ENCODE results near the gene TIAM2.

The TIAM2 gene

GRCh38 chr6:155069543-155069942 lies 74.4 kb downstream of the TIAM2 start:
- TF ChIP-seq CTCF (IDR thresholded peaks at IDR 0.05; ENCODE audit: control extremely low read depth, extremely low read depth, low read depth, missing control alignments), result no peak
- ChIA-PET POLR2A (no interaction called here), CTCF (interaction anchor here (0.7 to 1.7 kb wide), 2 partner anchors 11 to 22 kb away, joined by 4 read pairs; no protein-coding TSS in a partner anchor)
- no peak for DNase-seq (ENCODE audit: extremely low spot score)

- POLR2A ChIA-PET, result no interaction called here
- DNase-seq (ENCODE audit: extremely low spot score), result no peak
- no peak for TF ChIP-seq CTCF (IDR thresholded peaks at IDR 0.05; ENCODE audit: control extremely low read depth, extremely low read depth, low read depth, missing control alignments)
- CTCF ChIA-PET, result no interaction called here
Measured at GRCh38 chr6:155075930-155076695, 81.0 kb downstream of the TIAM2 start.

DNA sequence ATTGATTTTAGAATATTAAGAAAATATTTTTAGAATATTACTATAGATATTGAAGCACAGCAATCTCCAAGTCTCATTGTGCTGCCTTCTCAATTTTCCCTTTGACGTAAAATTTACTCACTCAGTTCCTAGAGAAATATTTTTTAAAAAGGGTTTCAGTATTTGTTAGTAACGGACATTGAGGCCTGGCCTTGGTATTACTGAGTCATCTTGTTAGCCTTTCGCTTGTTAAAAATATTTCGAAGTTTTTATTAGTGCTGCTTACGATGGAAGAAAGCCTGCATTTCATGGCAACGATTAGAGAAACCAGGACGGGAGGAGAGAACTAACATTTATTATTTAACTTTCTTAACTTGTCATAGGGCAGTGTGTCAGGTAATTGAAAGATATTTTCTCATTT lies 82.2 kb downstream of the TIAM2 start:
- CTCF ChIA-PET, result interaction anchor here (1.0 kb wide), 1 partner anchor 17 kb away, joined by 3 read pairs; no protein-coding TSS in a partner anchor

GRCh38 chr6:155077784-155078183 lies 82.7 kb downstream of the TIAM2 start:
- POLR2A ChIA-PET, result interaction anchor here (0.7 kb wide), 1 partner anchor 106 kb away, joined by 3 read pairs; no protein-coding TSS in a partner anchor

More for the DNA sequence above, 82.2 kb downstream of the TIAM2 start:
- POLR2A ChIA-PET, result no interaction called here
- DNase-seq (ENCODE audit: extremely low spot score), result no peak
- no peak for TF ChIP-seq CTCF (IDR thresholded peaks at IDR 0.05; ENCODE audit: control extremely low read depth, extremely low read depth, low read depth, missing control alignments)

GRCh38 chr6:155078331-155078745 lies 83.2 kb downstream of the TIAM2 start:
- ChIA-PET CTCF (interaction anchor here (1.0 kb wide), 1 partner anchor 16 kb away, joined by 3 read pairs; no protein-coding TSS in a partner anchor), POLR2A (interaction anchor here (0.7 kb wide), 1 partner anchor 107 kb away, joined by 3 read pairs; no protein-coding TSS in a partner anchor)
- no peak for TF ChIP-seq CTCF (IDR thresholded peaks at IDR 0.05; ENCODE audit: control extremely low read depth, extremely low read depth, low read depth, missing control alignments)
- DNase-seq (ENCODE audit: extremely low spot score), result no peak

More at GRCh38 chr6:155077784-155078183, 82.7 kb downstream of the TIAM2 start:
- CTCF ChIA-PET, result interaction anchor here (1.0 kb wide), 1 partner anchor 16 kb away, joined by 3 read pairs; no protein-coding TSS in a partner anchor
- no peak for DNase-seq (ENCODE audit: extremely low spot score)
- TF ChIP-seq CTCF (IDR thresholded peaks at IDR 0.05; ENCODE audit: control extremely low read depth, extremely low read depth, low read depth, missing control alignments), result no peak

DNA sequence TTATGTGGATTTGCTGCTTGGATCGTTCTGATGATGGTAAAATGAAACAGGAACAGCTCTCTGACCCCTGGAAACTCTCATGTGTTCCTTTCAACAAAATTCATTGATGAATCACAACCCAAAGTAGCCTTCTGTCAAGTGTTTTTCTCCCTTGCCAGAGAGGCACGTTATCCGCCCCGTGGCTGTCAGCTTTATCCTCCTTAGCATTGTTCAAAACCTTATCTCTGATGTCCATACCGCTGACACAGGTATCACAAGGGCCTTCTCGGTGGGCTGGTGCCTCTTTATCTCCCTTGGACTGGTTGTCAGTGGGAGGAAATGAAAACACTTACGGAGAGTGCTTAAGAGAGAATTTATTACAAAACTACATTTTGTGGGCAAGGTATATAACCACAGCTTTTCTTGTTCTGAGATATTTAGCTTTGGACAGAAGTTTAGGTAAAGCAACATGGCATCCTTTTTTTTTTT lies 84.9 kb downstream of the TIAM2 start:
- no peak for TF ChIP-seq CTCF (IDR thresholded peaks at IDR 0.05; ENCODE audit: control extremely low read depth, extremely low read depth, low read depth, missing control alignments)
- ChIA-PET CTCF (interaction anchor here (0.7 to 2.4 kb wide), 5 partner anchors 8 to 33 kb away, joined by 3 to 5 read pairs (median 4); no protein-coding TSS in a partner anchor), POLR2A (no interaction called here)
- no peak for DNase-seq (ENCODE audit: extremely low spot score)
